SK-N-SH (cell line): Measurements from ENCODE around the gene SH3BP5L. TPM values are rescaled to one million over a fixed set of nuclear protein-coding genes. Genes with fewer than 3 reads are reported as not detected.

Experiments
- CTCF ChIA-PET: fragments of 300-600, 350-600 bp; formaldehyde crosslinking; extraction: SDS; loops from one replicate; lab custom pipeline; 2021; lab: Yijun Ruan, JAX
- POLR2A ChIA-PET: fragments of 350-600 bp; sonication (Branson Sonifier 250); formaldehyde crosslinking; extraction: SDS; loops from one replicate; lab custom pipeline; 2020; ENCODE audit warnings: antibody characterized with exemption, inconsistent platforms; lab: Yijun Ruan, JAX
- DNase-seq: peaks from one replicate; pipeline ENCODE4 v3.0.0; 2012
- H2AFZ ChIP-seq: fragments of 200-600 bp; sonication (generic); 2 replicates; pipeline ENCODE4 v1.8.1; 2016; ENCODE audit warnings: antibody characterized with exemption, mild to moderate bottlenecking, low read depth
- H3F3A ChIP-seq: fragments of 200-600 bp; sonication (generic); replicated peaks from 2 replicates; pipeline ENCODE3; 2016; ENCODE audit warnings: antibody characterized with exemption, mild to moderate bottlenecking; ENCODE audit not compliant: insufficient read depth
- H3K27ac ChIP-seq, 2 experiments: fragments of 200-500 bp in 1 of 2; fragments of 200-600 bp in 1 of 2; sonication (Bioruptor generic) in 1 of 2; sonication (generic), shearing (Covaris generic) in 1 of 2; 2 replicates each; pipeline versions ENCODE4 v1.5.1 to v1.6.1; 2014 to 2016; ENCODE audit warnings: low read depth in 2 of 2, inconsistent platforms in 1 of 2, low read length in 1 of 2, mild to moderate bottlenecking in 1 of 2, mixed read lengths in 1 of 2
- H3K27me3 ChIP-seq: fragments of 200-600 bp; sonication (generic), shearing (Covaris generic); 2 replicates; pipeline ENCODE4 v1.6.1; 2016; ENCODE audit warnings: mixed run types; ENCODE audit not compliant: insufficient read depth
- H3K36me3 ChIP-seq, 2 experiments: fragments of 200-500 bp in 1 of 2; fragments of 200-600 bp in 1 of 2; sonication (Bioruptor generic) in 1 of 2; sonication (generic) in 1 of 2; replicated peaks in 1 of 2; 2 replicates each; pipeline versions ENCODE3 to v1.5.1; 2014 to 2016; ENCODE audit warnings: low read length in 1 of 2, mild to moderate bottlenecking in 1 of 2; ENCODE audit not compliant: insufficient read depth in 2 of 2, control insufficient read depth in 1 of 2
- H3K4me1 ChIP-seq, 2 experiments: fragments of 200-500 bp in 1 of 2; fragments of 200-600 bp in 1 of 2; sonication (Bioruptor generic) in 1 of 2; sonication (generic), shearing (Covaris generic) in 1 of 2; 2 replicates each; pipeline versions ENCODE4 v1.5.1 to v1.6.1; 2014 to 2016; ENCODE audit warnings: low read depth in 1 of 2, low read length in 1 of 2, mixed run types in 1 of 2; ENCODE audit not compliant: insufficient read depth in 2 of 2, control insufficient read depth in 1 of 2
- H3K4me2 ChIP-seq: fragments of 200-600 bp; sonication (generic), shearing (Covaris generic); 2 replicates; pipeline ENCODE4 v1.6.1; 2017; ENCODE audit warnings: mixed run types
- H3K4me3 ChIP-seq, 2 experiments: fragments of 200-500 bp in 1 of 2; fragments of 200-600 bp in 1 of 2; sonication (Bioruptor generic) in 1 of 2; sonication (generic), shearing (Covaris generic) in 1 of 2; 2 replicates each; pipeline versions ENCODE4 v1.5.1 to v1.8.1; 2014 to 2016; ENCODE audit warnings: low read depth in 2 of 2, inconsistent platforms in 1 of 2, low read length in 1 of 2, mild to moderate bottlenecking in 1 of 2, mixed read lengths in 1 of 2, moderate library complexity in 1 of 2
- H3K79me2 ChIP-seq: fragments of 200-600 bp; sonication (generic); 2 replicates; pipeline ENCODE4 v1.8.1; 2017; ENCODE audit warnings: mild to moderate bottlenecking; ENCODE audit not compliant: insufficient read depth
- H3K9ac ChIP-seq: fragments of 200-600 bp; sonication (generic); 2 replicates; pipeline ENCODE4 v1.6.1; 2017; ENCODE audit warnings: mixed run types
- H3K9me2 ChIP-seq: fragments of 200-600 bp; sonication (generic); 2 replicates; pipeline ENCODE4 v1.6.1; 2017; ENCODE audit warnings: mixed run types
- H3K9me3 ChIP-seq: fragments of 200-600 bp; sonication (generic); 2 replicates; pipeline ENCODE4 v1.6.1; 2017; ENCODE audit warnings: mixed run types, mild to moderate bottlenecking, moderate library complexity
- H4K20me1 ChIP-seq: fragments of 200-600 bp; sonication (generic); 2 replicates; pipeline ENCODE4 v1.6.1; 2017; ENCODE audit warnings: mild to moderate bottlenecking, mixed run types; ENCODE audit not compliant: insufficient read depth
- CHD2 ChIP-seq: fragments of 150-350 bp; IDR thresholded peaks from 2 replicates; pipeline ENCODE4 v1.6.1; 2018; ENCODE audit warnings: low read length; ENCODE audit not compliant: partially characterized antibody
- ELF1 ChIP-seq: IDR thresholded peaks from 2 replicates; pipeline ENCODE4 v1.4.0; 2012
- EZH2phosphoT487 ChIP-seq: fragments of 200-600 bp; sonication (generic); IDR thresholded peaks from 2 replicates; pipeline ENCODE4 v1.6.1; 2017; ENCODE audit warnings: low read depth, mixed run types, mild to moderate bottlenecking, antibody characterized with exemption, moderate library complexity, borderline replicate concordance
- FOSL2 ChIP-seq: IDR thresholded peaks from 2 replicates; pipeline ENCODE4 v1.4.0; 2012; ENCODE audit warnings: low read depth, mild to moderate bottlenecking, moderate library complexity, borderline replicate concordance
- FOXJ3 ChIP-seq: sonication (generic); formaldehyde crosslinking; IDR thresholded peaks from 2 replicates; pipeline ENCODE4 v1.5.1; 2020; ENCODE audit warnings: mild to moderate bottlenecking, missing genetic modification reagents
- FOXM1 ChIP-seq: IDR thresholded peaks from 2 replicates; pipeline ENCODE4 v1.4.0; 2012; ENCODE audit warnings: low read depth, mild to moderate bottlenecking
- GABPA ChIP-seq: IDR thresholded peaks from 2 replicates; pipeline ENCODE4 v1.4.0; 2012; ENCODE audit warnings: low read depth, mild to moderate bottlenecking
- GATA2 ChIP-seq: sonication (generic); formaldehyde crosslinking; IDR thresholded peaks from 2 replicates; pipeline ENCODE4 v1.5.0; 2020; ENCODE audit warnings: mild to moderate bottlenecking, missing genetic modification reagents
- JUND ChIP-seq: IDR thresholded peaks from 2 replicates; pipeline ENCODE4 v1.4.0; 2012
- MEF2A ChIP-seq: IDR thresholded peaks from 2 replicates; pipeline ENCODE4 v1.4.0; 2012; ENCODE audit warnings: low read depth, borderline replicate concordance
- MXI1 ChIP-seq: IDR thresholded peaks from 2 replicates; pipeline ENCODE4 v1.6.1; 2012; ENCODE audit warnings: mild to moderate bottlenecking, low read depth, low read length, improper control_type of control experiment
- NRF1 ChIP-seq: IDR thresholded peaks from 2 replicates; pipeline ENCODE4 v1.6.1; 2012; ENCODE audit warnings: low read depth, mild to moderate bottlenecking, low read length
- POLR2AphosphoS5 ChIP-seq: IDR thresholded peaks from 2 replicates; pipeline ENCODE4 v1.6.1; 2012; ENCODE audit warnings: low read depth, low read length
- RAD21 ChIP-seq: IDR thresholded peaks from 2 replicates; pipeline ENCODE4 v1.6.1; 2012; ENCODE audit warnings: mild to moderate bottlenecking, low read length
- RXRA ChIP-seq: IDR thresholded peaks from 2 replicates; pipeline ENCODE4 v1.4.0; 2012; ENCODE audit warnings: low read depth, mild to moderate bottlenecking, borderline replicate concordance
- TCF12 ChIP-seq: IDR thresholded peaks from 2 replicates; pipeline ENCODE4 v1.4.0; 2012
- TEAD4 ChIP-seq: IDR thresholded peaks from 2 replicates; pipeline ENCODE4 v1.4.0; 2012; ENCODE audit warnings: mild to moderate bottlenecking, borderline replicate concordance; ENCODE audit not compliant: insufficient read depth
- USF1 ChIP-seq: IDR thresholded peaks from 2 replicates; pipeline ENCODE4 v1.4.0; 2012; ENCODE audit warnings: low read depth, borderline replicate concordance
- WGBS: methylation state at CpG from one replicate; pipeline ENCODE4 v1.1.6; 2017; ENCODE audit warnings: low lambda C conversion rate; 5-methylcytosine and 5-hydroxymethylcytosine counted together
- polyA plus RNA-seq, 3 experiments: library from polyadenylated mRNA; depleted of rRNA; stranded (reverse); fragments of >200 nt; gene quantifications; 2 replicates each; pipeline ENCODE4 v1.2.3, GENCODE V29; 2012
- TF ChIP-seq, protein P1 (sequence below): IDR thresholded peaks from 2 replicates; pipeline ENCODE4 v1.6.1; 2012; ENCODE audit warnings: mild to moderate bottlenecking, low read depth, low read length, moderate library complexity
- TF ChIP-seq, protein P2 (sequence below): IDR thresholded peaks from 2 replicates; pipeline ENCODE4 v1.4.0; 2012; ENCODE audit warnings: low read depth, borderline replicate concordance
- TF ChIP-seq, protein P3 (sequence below): IDR thresholded peaks from 2 replicates; pipeline ENCODE4; 2012

SH3BP5L gene
- polyA plus RNA-seq, 1 of the 3 experiments (the other 2 are of a cell fraction), result 32.1 TPM

DNA sequence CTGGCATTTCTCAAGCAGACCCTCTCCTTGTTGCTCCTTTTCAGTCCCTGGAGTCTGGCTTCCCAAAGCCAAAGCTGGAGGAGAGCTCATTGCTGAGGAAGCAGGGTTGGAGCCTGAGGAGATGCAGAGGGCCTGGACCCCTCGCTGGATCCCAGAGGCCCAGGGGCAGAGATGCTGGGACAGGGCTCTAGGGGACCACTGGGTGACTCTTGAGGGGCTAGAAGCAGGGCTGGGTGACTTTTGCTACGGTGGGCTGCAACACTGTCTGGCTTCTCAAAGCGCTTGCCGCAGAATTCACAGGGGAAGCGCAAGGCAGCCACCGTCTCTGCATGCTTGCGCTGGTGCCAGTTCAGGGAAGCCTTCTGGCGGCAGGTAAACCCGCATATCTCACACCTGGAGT is 24.4 kb upstream of the SH3BP5L start:
- Histone ChIP-seq H3K79me2 (no peaks in the 10 kb centered on the region), H3K9ac (no peak overlapping the region), H3F3A (no peaks in the 10 kb centered on the region), H3K9me2 (no peaks in the 10 kb centered on the region), H2AFZ (no peak overlapping the region), H4K20me1 (no peaks in the 10 kb centered on the region), H3K4me3 (no peak overlapping the region), H3K27me3 (no peaks in the 10 kb centered on the region), H3K4me1 (no peaks in the 10 kb centered on the region; a peak in 1 of 4 replicates), H3K4me2 (no peak overlapping the region), H3K36me3 (peaks cover 17 to 73% of the 10 kb centered on the region in 2 experiments), H3K27ac (no peak overlapping the region), H3K9me3 (no peaks in the 10 kb centered on the region)
- TF ChIP-seq, protein P1, sequence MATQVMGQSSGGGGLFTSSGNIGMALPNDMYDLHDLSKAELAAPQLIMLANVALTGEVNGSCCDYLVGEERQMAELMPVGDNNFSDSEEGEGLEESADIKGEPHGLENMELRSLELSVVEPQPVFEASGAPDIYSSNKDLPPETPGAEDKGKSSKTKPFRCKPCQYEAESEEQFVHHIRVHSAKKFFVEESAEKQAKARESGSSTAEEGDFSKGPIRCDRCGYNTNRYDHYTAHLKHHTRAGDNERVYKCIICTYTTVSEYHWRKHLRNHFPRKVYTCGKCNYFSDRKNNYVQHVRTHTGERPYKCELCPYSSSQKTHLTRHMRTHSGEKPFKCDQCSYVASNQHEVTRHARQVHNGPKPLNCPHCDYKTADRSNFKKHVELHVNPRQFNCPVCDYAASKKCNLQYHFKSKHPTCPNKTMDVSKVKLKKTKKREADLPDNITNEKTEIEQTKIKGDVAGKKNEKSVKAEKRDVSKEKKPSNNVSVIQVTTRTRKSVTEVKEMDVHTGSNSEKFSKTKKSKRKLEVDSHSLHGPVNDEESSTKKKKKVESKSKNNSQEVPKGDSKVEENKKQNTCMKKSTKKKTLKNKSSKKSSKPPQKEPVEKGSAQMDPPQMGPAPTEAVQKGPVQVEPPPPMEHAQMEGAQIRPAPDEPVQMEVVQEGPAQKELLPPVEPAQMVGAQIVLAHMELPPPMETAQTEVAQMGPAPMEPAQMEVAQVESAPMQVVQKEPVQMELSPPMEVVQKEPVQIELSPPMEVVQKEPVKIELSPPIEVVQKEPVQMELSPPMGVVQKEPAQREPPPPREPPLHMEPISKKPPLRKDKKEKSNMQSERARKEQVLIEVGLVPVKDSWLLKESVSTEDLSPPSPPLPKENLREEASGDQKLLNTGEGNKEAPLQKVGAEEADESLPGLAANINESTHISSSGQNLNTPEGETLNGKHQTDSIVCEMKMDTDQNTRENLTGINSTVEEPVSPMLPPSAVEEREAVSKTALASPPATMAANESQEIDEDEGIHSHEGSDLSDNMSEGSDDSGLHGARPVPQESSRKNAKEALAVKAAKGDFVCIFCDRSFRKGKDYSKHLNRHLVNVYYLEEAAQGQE, result no peak
- TF ChIP-seq NRF1 (no peak), POLR2AphosphoS5 (no peak), EZH2phosphoT487 (no peak)
- DNase-seq, result no peak
- POLR2A ChIA-PET, result interaction anchor here (1.6 to 2.1 kb wide), 2 partner anchors 9 to 10 kb away, joined by 5 to 7 read pairs; partner anchors contain the start of gene ZNF692
- CTCF ChIA-PET, result interaction anchor here (1.6 to 2.5 kb wide), 2 partner anchors 8 kb away, joined by 5 to 9 read pairs; no protein-coding TSS in a partner anchor
- WGBS, result 93% methylated on average over 3 of the region's 9 CpGs

- Histone ChIP-seq H3K4me3 (no peak overlapping the region), H3F3A (no peaks in the 10 kb centered on the region), H3K27me3 (no peaks in the 10 kb centered on the region), H3K9me2 (no peaks in the 10 kb centered on the region), H3K79me2 (peaks cover 2% of the 10 kb centered on the region; the same call in 1 of the 2 replicates), H3K36me3 (peaks cover 15 to 71% of the 10 kb centered on the region in 2 experiments), H3K9ac (no peak overlapping the region), H3K27ac (no peak overlapping the region), H2AFZ (no peak overlapping the region), H3K4me1 (no peaks in the 10 kb centered on the region; a peak in 1 of 4 replicates), H4K20me1 (no peaks in the 10 kb centered on the region), H3K9me3 (no peaks in the 10 kb centered on the region), H3K4me2 (no peak overlapping the region)
- ChIA-PET CTCF (interaction anchor here (1.6 to 2.5 kb wide), 2 partner anchors 8 kb away, joined by 5 to 9 read pairs; no protein-coding TSS in a partner anchor), POLR2A (interaction anchor here (1.6 to 2.1 kb wide), 2 partner anchors 9 to 10 kb away, joined by 5 to 7 read pairs; partner anchors contain the start of gene ZNF692)
- DNase-seq, result no peak
- 79% methylated on average over 3 of the region's 3 CpGs for WGBS
- TF ChIP-seq NRF1 (no peak), FOXJ3 (CRISPR knock-in tag) (no peak), GABPA (no peak), TEAD4 (no peak), MEF2A (no peak), USF1 (no peak), FOSL2 (no peak), TCF12 (no peak), FOXM1 (no peak), RXRA (no peak), ELF1 (no peak), GATA2 (no peak), POLR2AphosphoS5 (no peak), RAD21 (no peak), CHD2 (no peak), JUND (no peak), MXI1 (no peak)
- TF ChIP-seq, protein P2, sequence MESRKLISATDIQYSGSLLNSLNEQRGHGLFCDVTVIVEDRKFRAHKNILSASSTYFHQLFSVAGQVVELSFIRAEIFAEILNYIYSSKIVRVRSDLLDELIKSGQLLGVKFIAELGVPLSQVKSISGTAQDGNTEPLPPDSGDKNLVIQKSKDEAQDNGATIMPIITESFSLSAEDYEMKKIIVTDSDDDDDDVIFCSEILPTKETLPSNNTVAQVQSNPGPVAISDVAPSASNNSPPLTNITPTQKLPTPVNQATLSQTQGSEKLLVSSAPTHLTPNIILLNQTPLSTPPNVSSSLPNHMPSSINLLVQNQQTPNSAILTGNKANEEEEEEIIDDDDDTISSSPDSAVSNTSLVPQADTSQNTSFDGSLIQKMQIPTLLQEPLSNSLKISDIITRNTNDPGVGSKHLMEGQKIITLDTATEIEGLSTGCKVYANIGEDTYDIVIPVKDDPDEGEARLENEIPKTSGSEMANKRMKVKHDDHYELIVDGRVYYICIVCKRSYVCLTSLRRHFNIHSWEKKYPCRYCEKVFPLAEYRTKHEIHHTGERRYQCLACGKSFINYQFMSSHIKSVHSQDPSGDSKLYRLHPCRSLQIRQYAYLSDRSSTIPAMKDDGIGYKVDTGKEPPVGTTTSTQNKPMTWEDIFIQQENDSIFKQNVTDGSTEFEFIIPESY, result no peak
- TF ChIP-seq, protein P3, sequence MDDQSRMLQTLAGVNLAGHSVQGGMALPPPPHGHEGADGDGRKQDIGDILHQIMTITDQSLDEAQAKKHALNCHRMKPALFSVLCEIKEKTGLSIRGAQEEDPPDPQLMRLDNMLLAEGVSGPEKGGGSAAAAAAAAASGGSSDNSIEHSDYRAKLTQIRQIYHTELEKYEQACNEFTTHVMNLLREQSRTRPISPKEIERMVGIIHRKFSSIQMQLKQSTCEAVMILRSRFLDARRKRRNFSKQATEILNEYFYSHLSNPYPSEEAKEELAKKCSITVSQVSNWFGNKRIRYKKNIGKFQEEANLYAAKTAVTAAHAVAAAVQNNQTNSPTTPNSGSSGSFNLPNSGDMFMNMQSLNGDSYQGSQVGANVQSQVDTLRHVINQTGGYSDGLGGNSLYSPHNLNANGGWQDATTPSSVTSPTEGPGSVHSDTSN, result no peak
Measured at GRCh38 chr1:248849637-248850036, 23.9 kb upstream of the SH3BP5L start.
